ENCODE measurements around the gene GRAMD2A. TPM values are rescaled to one million over a fixed set of nuclear protein-coding genes. Genes with fewer than 3 reads are reported as not detected.

Gene GRAMD2A
- total and polyA plus RNA-seq, 2 experiments from 2014 or later: not detected

GRCh38 chr15:72175186-72176044 is 22.2 kb downstream of the GRAMD2A start:
- no peaks in the 10 kb centered on the region for H4K20me1 ChIP-seq (ENCODE audit: insufficient read depth)
- no peak overlapping the region for H3K9ac ChIP-seq
- no peaks in the 10 kb centered on the region for H3K9me3 ChIP-seq (ENCODE audit: low read depth)
- TF ChIP-seq EZH2 (IDR thresholded peaks at IDR 0.05; ENCODE audit: insufficient read depth, poor library complexity, severe bottlenecking) (no peak), EZH2phosphoT487 (IDR thresholded peaks at IDR 0.05; ENCODE audit: insufficient read depth, low read depth) (no peak)
- H3K4me2 ChIP-seq (ENCODE audit: unreplicated experiment): no peak overlapping the region
- H3F3A ChIP-seq (ENCODE audit: insufficient read depth): no peaks in the 10 kb centered on the region
- no peak overlapping the region for H3K4me3 ChIP-seq
- no peaks in the 10 kb centered on the region for H3K79me2 ChIP-seq (ENCODE audit: insufficient read depth)
- H3K27ac ChIP-seq: no peak overlapping the region
- no peaks in the 10 kb centered on the region for H3K36me3 ChIP-seq (ENCODE audit: low read depth)
- in situ Hi-C loops (cut with MboI): no loop called here
- no peak for DNase-seq
- no peak overlapping the region for H2AFZ ChIP-seq
- 72 to 74% methylated on average over 15 of the region's 15 CpGs for WGBS, 2 experiments (ENCODE audit: low coverage in 1 of 2, low lambda C conversion rate in 2 of 2, missing lambda C conversion rate in 2 of 2)
- H3K27me3 ChIP-seq (replicated peaks; ENCODE audit: insufficient read depth): peaks cover 22% of the 10 kb centered on the region; the same call in 1 of the 2 replicates
- no peaks in the 10 kb centered on the region for H3K4me1 ChIP-seq (ENCODE audit: insufficient read depth)
- H3K9me2 ChIP-seq (ENCODE audit: insufficient read depth): no peaks in the 10 kb centered on the region

GRCh38 chr15:72174551-72175165 is 22.9 kb downstream of the GRAMD2A start:
- Histone ChIP-seq H3F3A (ENCODE audit: insufficient read depth) (no peaks in the 10 kb centered on the region), H3K9me3 (ENCODE audit: low read depth) (no peaks in the 10 kb centered on the region), H3K79me2 (ENCODE audit: insufficient read depth) (no peaks in the 10 kb centered on the region), H4K20me1 (ENCODE audit: insufficient read depth) (no peaks in the 10 kb centered on the region), H3K4me2 (ENCODE audit: unreplicated experiment) (no peak overlapping the region), H3K4me1 (ENCODE audit: insufficient read depth) (no peaks in the 10 kb centered on the region), H3K27me3 (replicated peaks; ENCODE audit: insufficient read depth) (peaks cover 22% of the 10 kb centered on the region; the same call in 1 of the 2 replicates), H3K27ac (no peak overlapping the region), H3K36me3 (ENCODE audit: low read depth) (no peaks in the 10 kb centered on the region), H2AFZ (no peak overlapping the region), H3K9me2 (ENCODE audit: insufficient read depth) (no peaks in the 10 kb centered on the region), H3K4me3 (no peak overlapping the region), H3K9ac (no peak overlapping the region)
- TF ChIP-seq EZH2 (IDR thresholded peaks at IDR 0.05; ENCODE audit: insufficient read depth, poor library complexity, severe bottlenecking) (no peak), EZH2phosphoT487 (IDR thresholded peaks at IDR 0.05; ENCODE audit: insufficient read depth, low read depth) (no peak)
- DNase-seq: no peak
- in situ Hi-C loops (cut with MboI): loop anchor here (25.0 kb wide), 1 partner anchor 712 kb away; no protein-coding TSS in a partner anchor
- 47 to 54% methylated on average over 5 of the region's 5 CpGs for WGBS, 2 experiments (ENCODE audit: low coverage in 1 of 2, low lambda C conversion rate in 2 of 2, missing lambda C conversion rate in 2 of 2)

GRCh38 chr15:72173864-72174550 is 23.6 kb downstream of the GRAMD2A start:
- no peak overlapping the region for H3K9ac ChIP-seq
- peaks cover 22% of the 10 kb centered on the region; the same call in 1 of the 2 replicates for H3K27me3 ChIP-seq (replicated peaks; ENCODE audit: insufficient read depth)
- TF ChIP-seq EZH2 (IDR thresholded peaks at IDR 0.05; ENCODE audit: insufficient read depth, poor library complexity, severe bottlenecking): no peak
- TF ChIP-seq EZH2phosphoT487 (IDR thresholded peaks at IDR 0.05; ENCODE audit: insufficient read depth, low read depth): no peak
- no peaks in the 10 kb centered on the region for H3K4me1 ChIP-seq (ENCODE audit: insufficient read depth)
- no peaks in the 10 kb centered on the region for H3K79me2 ChIP-seq (ENCODE audit: insufficient read depth)
- H4K20me1 ChIP-seq (ENCODE audit: insufficient read depth): no peaks in the 10 kb centered on the region
- no peak overlapping the region for H3K27ac ChIP-seq
- 79 to 81% methylated on average over 12 of the region's 12 CpGs for WGBS, 2 experiments (ENCODE audit: low coverage in 1 of 2, low lambda C conversion rate in 2 of 2, missing lambda C conversion rate in 2 of 2)
- H2AFZ ChIP-seq: no peak overlapping the region
- in situ Hi-C loops (cut with MboI): loop anchor here (25.0 kb wide), 1 partner anchor 712 kb away; no protein-coding TSS in a partner anchor
- H3K4me2 ChIP-seq (ENCODE audit: unreplicated experiment): no peak overlapping the region
- H3K36me3 ChIP-seq (ENCODE audit: low read depth): no peaks in the 10 kb centered on the region
- H3K4me3 ChIP-seq: no peak overlapping the region
- H3F3A ChIP-seq (ENCODE audit: insufficient read depth): no peaks in the 10 kb centered on the region
- H3K9me2 ChIP-seq (ENCODE audit: insufficient read depth): no peaks in the 10 kb centered on the region
- H3K9me3 ChIP-seq (ENCODE audit: low read depth): no peaks in the 10 kb centered on the region
- no peak for DNase-seq

GRCh38 chr15:72173401-72173800 is 24.2 kb downstream of the GRAMD2A start:
- Histone ChIP-seq H3K4me1 (ENCODE audit: insufficient read depth) (no peaks in the 10 kb centered on the region), H3K4me2 (ENCODE audit: unreplicated experiment) (no peak overlapping the region), H3K4me3 (no peak overlapping the region), H3K9ac (no peak overlapping the region), H3F3A (ENCODE audit: insufficient read depth) (no peaks in the 10 kb centered on the region), H2AFZ (no peak overlapping the region), H3K27ac (no peak overlapping the region), H3K27me3 (replicated peaks; ENCODE audit: insufficient read depth) (peaks cover 22% of the 10 kb centered on the region; the same call in 1 of the 2 replicates), H4K20me1 (ENCODE audit: insufficient read depth) (no peaks in the 10 kb centered on the region), H3K9me2 (ENCODE audit: insufficient read depth) (no peaks in the 10 kb centered on the region), H3K79me2 (ENCODE audit: insufficient read depth) (no peaks in the 10 kb centered on the region), H3K36me3 (ENCODE audit: low read depth) (no peaks in the 10 kb centered on the region), H3K9me3 (ENCODE audit: low read depth) (no peaks in the 10 kb centered on the region)
- 78 to 83% methylated on average over 6 of the region's 6 CpGs for WGBS, 2 experiments (ENCODE audit: low coverage in 1 of 2, low lambda C conversion rate in 2 of 2, missing lambda C conversion rate in 2 of 2)
- no peak for DNase-seq
- in situ Hi-C loops (cut with MboI): loop anchor here (25.0 kb wide), 1 partner anchor 711 kb away; no protein-coding TSS in a partner anchor
- TF ChIP-seq EZH2phosphoT487 (IDR thresholded peaks at IDR 0.05; ENCODE audit: insufficient read depth, low read depth) (no peak), EZH2 (IDR thresholded peaks at IDR 0.05; ENCODE audit: insufficient read depth, poor library complexity, severe bottlenecking) (no peak)

All from GM23248 (cell line).